Measurements from ENCODE around the gene ZNF862. TPM values are rescaled to one million over a fixed set of nuclear protein-coding genes. Genes with fewer than 3 reads are reported as not detected.

The ZNF862 gene
- total and polyA plus RNA-seq, 2 experiments from 2014 or later, result 0.94 to 2.3 TPM

- no peak overlapping the region for H2AFZ ChIP-seq
Observed at GRCh38 chr7:149817301-149817771, 20.8 kb upstream of the ZNF862 start.

DNA sequence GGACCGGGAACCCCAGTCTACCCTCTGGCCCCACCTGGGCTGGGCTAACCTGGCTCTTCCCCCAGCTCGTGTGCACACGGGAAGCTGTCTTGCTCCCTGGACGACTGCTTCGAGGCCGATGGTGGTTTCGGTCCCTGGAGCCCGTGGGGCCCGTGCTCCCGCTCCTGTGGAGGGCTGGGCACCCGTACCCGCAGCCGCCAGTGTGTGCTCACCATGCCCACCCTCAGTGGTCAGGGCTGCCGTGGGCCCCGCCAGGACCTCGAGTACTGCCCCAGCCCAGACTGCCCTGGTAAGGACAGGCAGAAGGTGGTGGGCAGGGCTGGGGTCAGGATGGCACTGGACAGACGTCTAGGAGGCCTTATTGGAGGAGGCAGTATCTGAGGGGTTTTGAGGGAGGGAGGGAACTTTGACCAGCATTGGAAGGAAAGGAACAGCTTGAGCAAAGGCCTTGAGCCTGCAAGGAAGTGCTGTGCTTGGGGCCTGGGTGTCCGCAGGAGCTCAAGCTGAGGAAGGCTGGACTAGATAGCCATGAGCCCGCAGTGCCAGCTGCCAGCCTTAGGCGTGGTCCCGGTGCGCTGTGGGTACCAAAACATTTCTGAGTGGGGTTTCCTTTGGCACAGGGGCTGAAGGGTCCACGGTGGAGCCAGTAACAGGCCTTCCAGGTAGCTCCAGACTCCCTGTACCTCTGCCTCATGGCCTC, 20.2 kb upstream of the ZNF862 start:
- H3F3A ChIP-seq (replicated peaks; ENCODE audit: low read depth), result no peaks in the 10 kb centered on the region
- no peaks in the 10 kb centered on the region for H4K20me1 ChIP-seq (replicated peaks; ENCODE audit: insufficient read depth)
- no peak for DNase-seq (ENCODE audit: low spot score)
- Mint-ChIP-seq H3K4me1 (peaks cover 5% of the 10 kb centered on the region; the same call in 2 of the 3 replicates), H3K27ac (no peak overlapping the region), H3K27me3 (ENCODE audit: insufficient read depth, low read depth, poor library complexity) (peaks cover 6% of the 10 kb centered on the region), H3K9me3 (peaks cover 5% of the 10 kb centered on the region; the same call in 2 of the 3 replicates), H3K36me3 (ENCODE audit: low read depth) (no peaks in the 10 kb centered on the region), H3K4me3 (no peak overlapping the region)
- no peaks in the 10 kb centered on the region for H3K36me3 ChIP-seq (ENCODE audit: insufficient read depth)
- H3K4me3 ChIP-seq, result no peak overlapping the region
- no peak overlapping the region for H3K27ac ChIP-seq (ENCODE audit: low read depth)
- H3K9me2 ChIP-seq (ENCODE audit: insufficient read depth), result no peaks in the 10 kb centered on the region
- H3K27me3 ChIP-seq (ENCODE audit: insufficient read depth), result no peaks in the 10 kb centered on the region
- no peaks in the 10 kb centered on the region for H3K79me2 ChIP-seq (replicated peaks; ENCODE audit: insufficient read depth)
- no peak overlapping the region for H2AFZ ChIP-seq
- ATAC-seq, result no peak
- H3K4me2 ChIP-seq, result no peak overlapping the region
- no peaks in the 10 kb centered on the region; the same call in 1 of the 2 replicates for H3K4me1 ChIP-seq (ENCODE audit: insufficient read depth)
- TF ChIP-seq CREB1 (CRISPR knock-in tag; IDR thresholded peaks at IDR 0.05; ENCODE audit: low read depth) (no peak), POLR2AphosphoS5 (IDR thresholded peaks at IDR 0.05; ENCODE audit: low read depth) (no peak), EZH2 (IDR thresholded peaks at IDR 0.05; ENCODE audit: low read depth, unreplicated experiment) (no peak), JUNB (IDR thresholded peaks at IDR 0.05; ENCODE audit: unreplicated experiment) (no peak), CTCF (conservative IDR thresholded peaks at IDR 0.05; ENCODE audit: low read depth in 2 of 2) (no peak)
- TF ChIP-seq, protein P1, sequence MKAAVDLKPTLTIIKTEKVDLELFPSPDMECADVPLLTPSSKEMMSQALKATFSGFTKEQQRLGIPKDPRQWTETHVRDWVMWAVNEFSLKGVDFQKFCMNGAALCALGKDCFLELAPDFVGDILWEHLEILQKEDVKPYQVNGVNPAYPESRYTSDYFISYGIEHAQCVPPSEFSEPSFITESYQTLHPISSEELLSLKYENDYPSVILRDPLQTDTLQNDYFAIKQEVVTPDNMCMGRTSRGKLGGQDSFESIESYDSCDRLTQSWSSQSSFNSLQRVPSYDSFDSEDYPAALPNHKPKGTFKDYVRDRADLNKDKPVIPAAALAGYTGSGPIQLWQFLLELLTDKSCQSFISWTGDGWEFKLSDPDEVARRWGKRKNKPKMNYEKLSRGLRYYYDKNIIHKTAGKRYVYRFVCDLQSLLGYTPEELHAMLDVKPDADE (IDR thresholded peaks at IDR 0.05), result no peak

More at GRCh38 chr7:149817301-149817771, 20.8 kb upstream of the ZNF862 start:
- Histone ChIP-seq H3K9me2 (ENCODE audit: insufficient read depth) (no peaks in the 10 kb centered on the region), H3K79me2 (replicated peaks; ENCODE audit: insufficient read depth) (no peaks in the 10 kb centered on the region), H3K27me3 (ENCODE audit: insufficient read depth) (no peaks in the 10 kb centered on the region), H4K20me1 (replicated peaks; ENCODE audit: insufficient read depth) (no peaks in the 10 kb centered on the region), H3F3A (replicated peaks; ENCODE audit: low read depth) (no peaks in the 10 kb centered on the region), H3K4me1 (ENCODE audit: insufficient read depth) (no peaks in the 10 kb centered on the region; the same call in 1 of the 2 replicates), H3K4me2 (no peak overlapping the region), H3K36me3 (ENCODE audit: insufficient read depth) (no peaks in the 10 kb centered on the region), H3K27ac (ENCODE audit: low read depth) (no peak overlapping the region), H3K4me3 (no peak overlapping the region)
- H3K27me3 Mint-ChIP-seq (ENCODE audit: insufficient read depth, low read depth, poor library complexity), result peaks cover 6% of the 10 kb centered on the region
- ATAC-seq (no peak), DNase-seq (ENCODE audit: low spot score) (no peak)
- H3K4me1 Mint-ChIP-seq, result peaks cover 5% of the 10 kb centered on the region; the same call in 2 of the 3 replicates
- no peak overlapping the region for H3K27ac Mint-ChIP-seq
- TF ChIP-seq REST (IDR thresholded peaks at IDR 0.05; ENCODE audit: unreplicated experiment), result no peak
- H3K4me3 Mint-ChIP-seq, result no peak overlapping the region
- H3K36me3 Mint-ChIP-seq (ENCODE audit: low read depth), result no peaks in the 10 kb centered on the region
- H3K9me3 Mint-ChIP-seq, result no peaks in the 10 kb centered on the region; the same call in 2 of the 3 replicates
